ENCODE measurements around the gene PAPSS2.
A peak's percentile ranks its signal among the peaks of the same experiment; 100 is the strongest.
"Not testable (repeated sequence)": the region's sequence is repeated elsewhere in the genome, so short reads cannot be mapped to it uniquely, and the experiment has no call there.

PAPSS2 gene

GRCh38 chr10:87744606-87745005, 84.9 kb downstream of the PAPSS2 start:
- TF ChIP-seq, protein P1, sequence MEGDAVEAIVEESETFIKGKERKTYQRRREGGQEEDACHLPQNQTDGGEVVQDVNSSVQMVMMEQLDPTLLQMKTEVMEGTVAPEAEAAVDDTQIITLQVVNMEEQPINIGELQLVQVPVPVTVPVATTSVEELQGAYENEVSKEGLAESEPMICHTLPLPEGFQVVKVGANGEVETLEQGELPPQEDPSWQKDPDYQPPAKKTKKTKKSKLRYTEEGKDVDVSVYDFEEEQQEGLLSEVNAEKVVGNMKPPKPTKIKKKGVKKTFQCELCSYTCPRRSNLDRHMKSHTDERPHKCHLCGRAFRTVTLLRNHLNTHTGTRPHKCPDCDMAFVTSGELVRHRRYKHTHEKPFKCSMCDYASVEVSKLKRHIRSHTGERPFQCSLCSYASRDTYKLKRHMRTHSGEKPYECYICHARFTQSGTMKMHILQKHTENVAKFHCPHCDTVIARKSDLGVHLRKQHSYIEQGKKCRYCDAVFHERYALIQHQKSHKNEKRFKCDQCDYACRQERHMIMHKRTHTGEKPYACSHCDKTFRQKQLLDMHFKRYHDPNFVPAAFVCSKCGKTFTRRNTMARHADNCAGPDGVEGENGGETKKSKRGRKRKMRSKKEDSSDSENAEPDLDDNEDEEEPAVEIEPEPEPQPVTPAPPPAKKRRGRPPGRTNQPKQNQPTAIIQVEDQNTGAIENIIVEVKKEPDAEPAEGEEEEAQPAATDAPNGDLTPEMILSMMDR (IDR thresholded peaks at IDR 0.05; ENCODE audit: low read depth, low read length, missing control alignments): no peak
- DNase-seq (ENCODE audit: extremely low read depth, low read depth): no peak
- no peak overlapping the region for H3K4me3 ChIP-seq (replicated peaks; ENCODE audit: low read depth, low read length)

DNA sequence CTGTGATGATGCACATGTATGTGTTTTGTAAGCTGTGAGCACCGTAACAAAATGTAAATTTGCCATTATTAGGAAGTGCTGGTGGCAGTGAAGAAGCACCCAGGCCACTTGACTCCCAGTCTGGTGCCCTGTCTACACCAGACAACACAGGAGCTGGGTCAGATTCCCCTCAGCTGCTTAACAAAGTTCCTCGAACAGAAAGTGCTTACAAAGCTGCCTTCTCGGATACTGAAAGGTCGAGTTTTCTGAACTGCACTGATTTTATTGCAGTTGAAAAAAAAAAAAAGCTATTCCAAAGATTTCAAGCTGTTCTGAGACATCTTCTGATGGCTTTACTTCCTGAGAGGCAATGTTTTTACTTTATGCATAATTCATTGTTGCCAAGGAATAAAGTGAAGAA, 87.2 kb downstream of the PAPSS2 start:
- TF ChIP-seq, protein P1 (IDR thresholded peaks at IDR 0.05; ENCODE audit: low read depth, low read length, missing control alignments): no peak
- no peak for DNase-seq (ENCODE audit: extremely low read depth, low read depth)
- H3K4me3 ChIP-seq (replicated peaks; ENCODE audit: low read depth, low read length): no peak overlapping the region

GRCh38 chr10:87748244-87748643, 88.6 kb downstream of the PAPSS2 start:
- not testable (repeated sequence) for H3K4me3 ChIP-seq (replicated peaks; ENCODE audit: low read depth, low read length); DNase-seq (ENCODE audit: extremely low read depth, low read depth)

- TF ChIP-seq, protein P1 (IDR thresholded peaks at IDR 0.05; ENCODE audit: low read depth, low read length, missing control alignments): no peak
- H3K4me3 ChIP-seq (replicated peaks; ENCODE audit: low read depth, low read length): no peak overlapping the region
- peak; percentile 68 for DNase-seq (ENCODE audit: extremely low read depth, low read depth)
Measured at GRCh38 chr10:87750001-87750671, 90.5 kb downstream of the PAPSS2 start.

GRCh38 chr10:87750817-87751216, 91.1 kb downstream of the PAPSS2 start:
- DNase-seq (ENCODE audit: extremely low read depth, low read depth): no peak
- H3K4me3 ChIP-seq (replicated peaks; ENCODE audit: low read depth, low read length): no peak overlapping the region
- TF ChIP-seq, protein P1 (IDR thresholded peaks at IDR 0.05; ENCODE audit: low read depth, low read length, missing control alignments): no peak

GRCh38 chr10:87751274-87751673, 91.6 kb downstream of the PAPSS2 start:
- no peak overlapping the region for H3K4me3 ChIP-seq (replicated peaks; ENCODE audit: low read depth, low read length)
- DNase-seq (ENCODE audit: extremely low read depth, low read depth): no peak
- TF ChIP-seq, protein P1 (IDR thresholded peaks at IDR 0.05; ENCODE audit: low read depth, low read length, missing control alignments): no peak

DNA sequence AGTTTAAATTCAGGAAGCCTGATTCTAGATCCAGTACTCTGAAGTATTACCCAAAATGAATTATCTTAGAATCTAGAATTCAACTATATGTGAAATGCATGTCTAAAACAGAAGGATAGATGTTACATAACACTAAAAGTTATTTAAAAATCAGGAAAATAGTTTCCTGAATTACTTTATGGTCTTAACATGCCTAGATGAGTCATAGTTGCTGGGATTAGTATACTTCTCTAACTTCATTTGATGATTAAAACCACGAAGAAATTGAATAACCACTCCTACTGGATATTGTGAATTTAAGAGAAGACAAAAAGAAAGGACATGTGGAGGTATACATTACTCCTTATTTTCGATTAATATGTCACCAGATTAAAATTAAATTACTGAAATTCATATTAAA, 92.9 kb downstream of the PAPSS2 start:
- TF ChIP-seq, protein P1 (IDR thresholded peaks at IDR 0.05; ENCODE audit: low read depth, low read length, missing control alignments): no peak
- no peak overlapping the region for H3K4me3 ChIP-seq (replicated peaks; ENCODE audit: low read depth, low read length)
- DNase-seq (ENCODE audit: extremely low read depth, low read depth): no peak

Data from HFF-Myc (cell line).